Measurements from ENCODE around the gene GPD1L. TPM values are rescaled to one million over a fixed set of nuclear protein-coding genes. Genes with fewer than 3 reads are reported as not detected.

GPD1L gene
- total and polyA plus RNA-seq, 2 of the 4 experiments (the other 2 are of a cell fraction) = 3.9 to 7.9 TPM

GRCh38 chr3:32095431-32095830, 11.0 kb upstream of the GPD1L start:
- Histone ChIP-seq H3K36me3 (ENCODE audit: control insufficient read depth, insufficient read depth, low read length) (no peaks in the 10 kb centered on the region), H4K5ac (ENCODE audit: low read depth, low read length) (no peak overlapping the region), H2AK9ac (replicated peaks; ENCODE audit: low read depth, low read length, poor library complexity) (no peak overlapping the region), H3K4me2 (ENCODE audit: low read depth, low read length) (no peak overlapping the region), H3K27me3 (ENCODE audit: control insufficient read depth, insufficient read depth, low read length) (no peaks in the 10 kb centered on the region; the same call in 1 of the 2 replicates), H3K4me1 (ENCODE audit: control insufficient read depth, insufficient read depth, low read length) (no peaks in the 10 kb centered on the region), H3K14ac (replicated peaks; ENCODE audit: low read depth, low read length) (no peak overlapping the region), H3K18ac (ENCODE audit: low read depth, low read length) (no peak overlapping the region), H2BK120ac (ENCODE audit: low read depth, low read length) (no peak overlapping the region), H4K91ac (ENCODE audit: insufficient read depth, low read depth, low read length) (no peak overlapping the region), H2BK20ac (ENCODE audit: low read depth, low read length) (no peak overlapping the region), H2BK5ac (ENCODE audit: low read depth, low read length, poor library complexity, severe bottlenecking) (no peak overlapping the region), H3K79me1 (ENCODE audit: low read depth in 1 of 2, low read length in 2 of 2) (no peaks in the 10 kb centered on the region), H3K27ac (ENCODE audit: insufficient read depth, low read length) (no peak overlapping the region), H3K23ac (ENCODE audit: low read depth, low read length) (no peak overlapping the region), H3K9ac (ENCODE audit: low read depth, low read length) (no peak overlapping the region), H2AK5ac (ENCODE audit: low read depth, low read length) (no peak overlapping the region), H3K9me1 (ENCODE audit: insufficient read depth, low read length) (no peaks in the 10 kb centered on the region), H3K4me3 (ENCODE audit: insufficient read depth, low read depth, low read length) (no peak overlapping the region), H4K8ac (ENCODE audit: low read depth in 2 of 2, low read length in 2 of 2) (no peak overlapping the region), H4K20me1 (ENCODE audit: insufficient read depth, low read length) (no peaks in the 10 kb centered on the region), H2BK15ac (ENCODE audit: low read depth, low read length) (no peak overlapping the region), H3K56ac (ENCODE audit: extremely low read depth, insufficient read depth, low read length) (no peak overlapping the region), H3K9me3 (ENCODE audit: control insufficient read depth, insufficient read depth, low read length) (no peaks in the 10 kb centered on the region), H2AFZ (replicated peaks; ENCODE audit: low read length, poor library complexity) (no peak overlapping the region), H3K4ac (ENCODE audit: low read depth, low read length) (no peak overlapping the region)
- dilution Hi-C loops (cut with HindIII; ENCODE audit: low sequenced_read_pairs, unreplicated experiment) (no loop called here), in situ Hi-C loops (cut with MboI; ENCODE audit: low sequenced_read_pairs) (no loop called here), intact Hi-C loops (cut with micrococcal nuclease) (no loop called here)
- no TSS peak for BruUV-seq (replicated peaks)
- no peak for ATAC-seq (ENCODE audit: low read depth)
- ChIA-PET POLR2A (ENCODE audit: unreplicated experiment) (no interaction called here), CTCF (no interaction called here)
- TF ChIP-seq SMC3 (IDR thresholded peaks at IDR 0.05; ENCODE audit: low read depth, low read length) (no peak), CEBPB (IDR thresholded peaks at IDR 0.05; ENCODE audit: low read depth, low read length) (no peak), FOS (IDR thresholded peaks at IDR 0.05; ENCODE audit: low read depth, low read length) (no peak)
- WGBS, 2 experiments (ENCODE audit: extremely low coverage in 2 of 2, insufficient read length in 1 of 2) = no CpG with 5 or more reads among the region's 3 CpGs
- no peak for DNase-seq
